Measurements from ENCODE around the gene RPS6KC1. TPM values are rescaled to one million over a fixed set of nuclear protein-coding genes. Genes with fewer than 3 reads are reported as not detected.

Gene RPS6KC1
- total and polyA plus RNA-seq, 9 of the 15 experiments (the other 6 are each of a cell fraction or from before 2014, with no cell fraction given), result 4.3 to 34.6 (median 20.9) TPM

GRCh38 chr1:213260311-213261075 lies 209.5 kb downstream of the RPS6KC1 start (continued):
- TF ChIP-seq ZNF282 (CRISPR knock-in tag; IDR thresholded peaks at IDR 0.05) (no peak), ATF7 (IDR thresholded peaks at IDR 0.05) (0 out of 2 replicates have a peak, but pooled peaks have one; percentile 16), SREBF2 (CRISPR knock-in tag; IDR thresholded peaks at IDR 0.05) (no peak), ZNF384 (IDR thresholded peaks at IDR 0.05; ENCODE audit: low read depth, low read length) (peak; percentile 95), STAG1 (CRISPR knock-in tag; IDR thresholded peaks at IDR 0.05; ENCODE audit: borderline replicate concordance) (no peak), ARID3A (IDR thresholded peaks at IDR 0.05; ENCODE audit: borderline replicate concordance, low read depth, low read length) (peak; percentile 34; the same call in 1 of the 2 replicates), ZFP30 (CRISPR knock-in tag; IDR thresholded peaks at IDR 0.05; ENCODE audit: borderline replicate concordance) (no peak), NR3C1 (CRISPR knock-in tag; IDR thresholded peaks at IDR 0.05) (no peak), ZNF740 (CRISPR knock-in tag; IDR thresholded peaks at IDR 0.05) (no peak), ZNF740 (tag; IDR thresholded peaks at IDR 0.05) (no peak), PHF21A (IDR thresholded peaks at IDR 0.05; ENCODE audit: borderline replicate concordance, low read depth) (no peak), TCF7 (IDR thresholded peaks at IDR 0.05; ENCODE audit: borderline replicate concordance) (no peak)
- TF ChIP-seq, protein P1, sequence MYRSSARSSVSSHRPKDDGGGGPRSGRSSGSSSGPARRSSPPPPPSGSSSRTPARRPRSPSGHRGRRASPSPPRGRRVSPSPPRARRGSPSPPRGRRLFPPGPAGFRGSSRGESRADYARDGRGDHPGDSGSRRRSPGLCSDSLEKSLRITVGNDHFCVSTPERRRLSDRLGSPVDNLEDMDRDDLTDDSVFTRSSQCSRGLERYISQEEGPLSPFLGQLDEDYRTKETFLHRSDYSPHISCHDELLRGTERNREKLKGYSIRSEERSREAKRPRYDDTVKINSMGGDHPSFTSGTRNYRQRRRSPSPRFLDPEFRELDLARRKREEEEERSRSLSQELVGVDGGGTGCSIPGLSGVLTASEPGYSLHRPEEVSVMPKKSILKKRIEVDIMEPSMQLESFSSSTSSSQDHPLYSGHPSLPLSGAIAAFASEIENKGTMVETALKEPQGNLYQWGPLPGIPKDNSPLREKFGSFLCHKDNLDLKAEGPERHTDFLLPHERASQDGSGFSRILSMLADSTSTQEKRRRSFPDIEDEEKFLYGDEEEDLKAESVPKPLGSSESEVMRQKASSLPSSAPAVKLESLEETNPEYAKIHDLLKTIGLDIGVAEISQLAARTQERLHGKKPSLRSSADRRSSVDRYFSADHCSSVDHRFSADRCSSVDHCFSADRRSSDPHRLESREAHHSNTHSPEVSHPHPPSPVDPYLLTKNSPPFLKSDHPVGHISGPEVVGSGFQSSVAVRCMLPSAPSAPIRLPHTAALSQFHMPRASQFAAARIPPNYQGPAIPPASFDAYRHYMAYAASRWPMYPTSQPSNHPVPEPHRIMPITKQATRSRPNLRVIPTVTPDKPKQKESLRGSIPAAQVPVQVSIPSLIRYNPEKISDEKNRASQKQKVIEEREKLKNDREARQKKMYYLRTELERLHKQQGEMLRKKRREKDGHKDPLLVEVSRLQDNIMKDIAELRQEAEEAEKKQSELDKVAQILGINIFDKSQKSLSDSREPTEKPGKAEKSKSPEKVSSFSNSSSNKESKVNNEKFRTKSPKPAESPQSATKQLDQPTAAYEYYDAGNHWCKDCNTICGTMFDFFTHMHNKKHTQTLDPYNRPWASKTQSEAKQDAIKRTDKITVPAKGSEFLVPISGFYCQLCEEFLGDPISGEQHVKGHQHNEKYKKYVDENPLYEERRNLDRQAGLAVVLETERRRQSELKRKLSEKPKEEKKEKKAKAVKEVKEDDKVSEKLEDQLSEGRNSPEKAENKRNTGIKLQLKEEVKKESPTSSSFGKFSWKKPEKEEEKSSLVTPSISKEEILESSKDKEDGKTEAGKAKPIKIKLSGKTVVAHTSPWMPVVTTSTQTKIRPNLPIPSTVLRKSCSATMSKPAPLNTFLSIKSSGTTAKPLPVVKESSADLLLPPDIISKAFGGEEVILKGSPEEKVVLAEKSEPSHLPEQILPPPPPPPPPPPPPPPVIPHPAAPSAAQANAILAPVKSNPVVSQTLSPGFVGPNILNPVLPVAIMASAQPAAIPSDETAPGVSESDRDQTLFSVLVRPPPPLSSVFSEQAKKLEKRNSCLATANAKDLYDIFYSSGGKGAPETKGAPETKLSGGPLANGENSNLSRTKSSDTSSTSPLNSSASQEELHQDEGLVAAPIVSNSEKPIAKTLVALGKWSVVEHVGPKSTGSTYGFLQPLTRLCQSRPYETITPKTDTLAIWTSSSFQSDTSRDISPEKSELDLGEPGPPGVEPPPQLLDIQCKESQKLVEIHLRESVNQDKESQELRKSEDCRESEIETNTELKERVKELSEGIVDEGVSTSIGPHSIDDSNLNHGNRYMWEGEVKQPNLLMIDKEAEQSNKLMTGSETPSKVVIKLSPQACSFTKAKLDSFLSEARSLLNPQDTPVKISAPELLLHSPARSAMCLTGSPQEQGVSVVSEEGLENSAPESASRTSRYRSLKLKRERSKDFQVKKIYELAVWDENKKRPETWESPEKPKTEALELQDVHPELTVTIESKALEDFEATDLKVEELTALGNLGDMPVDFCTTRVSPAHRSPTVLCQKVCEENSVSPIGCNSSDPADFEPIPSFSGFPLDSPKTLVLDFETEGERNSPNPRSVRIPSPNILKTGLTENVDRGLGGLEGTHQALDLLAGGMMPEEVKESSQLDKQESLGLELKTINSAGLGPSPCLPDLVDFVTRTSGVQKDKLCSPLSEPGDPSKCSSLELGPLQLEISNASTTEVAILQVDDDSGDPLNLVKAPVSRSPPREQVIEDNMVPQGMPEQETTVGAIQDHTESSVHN (IDR thresholded peaks at IDR 0.05; ENCODE audit: borderline replicate concordance in 1 of 2, low read depth in 1 of 2), result no peak
- TF ChIP-seq, protein P2, sequence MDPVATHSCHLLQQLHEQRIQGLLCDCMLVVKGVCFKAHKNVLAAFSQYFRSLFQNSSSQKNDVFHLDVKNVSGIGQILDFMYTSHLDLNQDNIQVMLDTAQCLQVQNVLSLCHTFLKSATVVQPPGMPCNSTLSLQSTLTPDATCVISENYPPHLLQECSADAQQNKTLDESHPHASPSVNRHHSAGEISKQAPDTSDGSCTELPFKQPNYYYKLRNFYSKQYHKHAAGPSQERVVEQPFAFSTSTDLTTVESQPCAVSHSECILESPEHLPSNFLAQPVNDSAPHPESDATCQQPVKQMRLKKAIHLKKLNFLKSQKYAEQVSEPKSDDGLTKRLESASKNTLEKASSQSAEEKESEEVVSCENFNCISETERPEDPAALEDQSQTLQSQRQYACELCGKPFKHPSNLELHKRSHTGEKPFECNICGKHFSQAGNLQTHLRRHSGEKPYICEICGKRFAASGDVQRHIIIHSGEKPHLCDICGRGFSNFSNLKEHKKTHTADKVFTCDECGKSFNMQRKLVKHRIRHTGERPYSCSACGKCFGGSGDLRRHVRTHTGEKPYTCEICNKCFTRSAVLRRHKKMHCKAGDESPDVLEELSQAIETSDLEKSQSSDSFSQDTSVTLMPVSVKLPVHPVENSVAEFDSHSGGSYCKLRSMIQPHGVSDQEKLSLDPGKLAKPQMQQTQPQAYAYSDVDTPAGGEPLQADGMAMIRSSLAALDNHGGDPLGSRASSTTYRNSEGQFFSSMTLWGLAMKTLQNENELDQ (CRISPR knock-in tag; IDR thresholded peaks at IDR 0.05; ENCODE audit: borderline replicate concordance), result no peak

All from K562 (cell line).